Measurements from ENCODE around the gene MSH3.

GRCh38 chr5:80706835-80707447 lies 52.5 kb downstream of the MSH3 start:
- TF ChIP-seq TAF1 (IDR thresholded peaks at IDR 0.05; ENCODE audit: low read depth) (no peak), MAX (IDR thresholded peaks at IDR 0.05) (no peak), ZBTB7A (IDR thresholded peaks at IDR 0.05; ENCODE audit: low read depth) (no peak), REST (IDR thresholded peaks at IDR 0.05; ENCODE audit: low read depth) (no peak), EP300 (IDR thresholded peaks at IDR 0.05; ENCODE audit: borderline replicate concordance) (no peak), NFIC (IDR thresholded peaks at IDR 0.05) (no peak), CREB1 (IDR thresholded peaks at IDR 0.05; ENCODE audit: low read depth) (no peak), YY1 (IDR thresholded peaks at IDR 0.05; ENCODE audit: low read depth) (no peak), CEBPB (IDR thresholded peaks at IDR 0.05) (no peak)
